ENCODE measurements around the gene PRRX2.
A peak's percentile ranks its signal among the peaks of the same experiment; 100 is the strongest.

The PRRX2 gene

DNA sequence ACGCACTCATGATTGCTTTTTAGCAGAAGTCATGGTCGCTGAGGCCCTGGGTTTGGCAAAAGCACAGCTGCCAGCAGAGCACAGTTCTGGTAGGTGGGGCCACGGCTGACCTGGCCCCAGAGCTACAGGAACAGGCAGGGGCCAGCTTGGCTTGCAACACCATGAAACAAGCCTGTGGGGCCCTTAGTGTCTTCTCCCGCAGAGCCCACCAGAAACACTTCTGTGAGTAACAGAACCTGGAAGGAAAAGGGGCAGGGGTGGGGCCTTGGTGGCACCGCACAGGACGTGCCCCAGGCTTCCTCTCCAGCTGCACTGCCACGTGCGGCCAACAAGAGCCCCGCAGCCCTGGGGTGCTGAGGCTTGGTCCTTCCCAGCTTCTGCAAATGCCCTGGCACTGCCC lies 28.3 kb upstream of the PRRX2 start:
- DNase-seq: no peak

DNA sequence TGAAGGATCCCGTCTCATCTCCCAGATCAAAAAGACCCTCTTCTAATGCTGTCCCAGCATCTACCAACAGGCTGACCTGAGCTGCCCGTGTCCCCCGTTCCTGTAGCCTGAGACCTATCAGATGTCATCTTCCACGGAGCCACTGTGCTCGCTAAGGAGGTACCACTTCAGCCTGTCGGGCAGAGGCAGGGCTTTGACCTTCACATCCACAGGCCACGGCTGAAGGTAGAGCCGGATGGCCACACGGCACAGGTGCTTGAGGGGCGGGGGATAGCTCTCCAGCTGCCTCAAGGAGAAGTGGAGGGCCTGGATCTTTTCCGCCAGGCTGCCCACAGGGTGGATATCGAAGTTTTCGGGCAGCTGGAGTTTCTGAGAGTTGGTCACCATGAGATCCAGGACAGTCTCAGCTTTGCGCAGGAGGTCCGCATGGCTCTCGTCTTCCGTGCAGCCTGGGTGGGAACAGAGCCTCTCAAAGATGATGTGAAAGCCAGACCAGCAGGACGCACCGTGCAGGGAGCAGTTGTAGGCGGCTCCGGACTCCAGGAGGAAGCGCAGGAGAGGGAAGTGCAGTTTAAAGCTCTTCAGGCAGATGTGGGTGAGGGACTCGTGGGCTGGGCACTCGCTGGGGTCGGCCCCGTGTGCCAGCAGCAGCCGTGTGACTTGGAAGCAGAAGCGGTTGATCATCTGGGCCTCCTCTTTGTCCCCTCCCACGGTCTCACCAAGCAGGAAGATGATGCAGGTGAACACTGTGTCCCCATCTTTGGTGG lies 27.6 kb upstream of the PRRX2 start:
- no peak for DNase-seq

DNA sequence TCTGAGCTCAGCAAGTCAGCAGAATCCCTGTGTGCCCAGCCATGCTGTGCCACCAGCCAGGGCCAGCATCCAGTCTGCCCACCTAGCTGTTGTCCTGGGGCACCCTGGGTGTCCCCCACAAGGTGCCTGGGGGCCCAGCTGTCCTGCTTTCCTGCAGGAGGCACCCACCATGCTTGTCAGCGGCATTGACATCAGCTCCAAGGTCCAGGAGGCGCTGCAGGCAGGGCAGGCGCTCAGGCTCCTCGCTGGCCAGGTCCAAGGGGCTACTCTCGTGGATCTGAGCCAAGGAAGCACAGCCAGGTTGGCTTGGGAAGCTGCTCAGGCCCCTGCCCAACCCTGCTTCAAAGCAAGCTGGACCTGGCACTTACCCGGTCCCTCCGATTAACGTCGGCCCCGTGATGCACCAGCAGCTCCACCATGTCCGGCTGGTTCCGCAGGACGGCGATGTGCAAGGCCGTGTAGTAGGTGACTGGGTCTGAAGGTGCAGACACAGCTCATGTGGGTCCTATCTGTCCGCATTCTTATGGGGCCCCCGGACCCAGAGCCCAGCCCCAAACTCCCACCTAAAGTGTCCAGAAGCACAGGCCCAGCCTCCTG lies 26.3 kb upstream of the PRRX2 start:
- DNase-seq: no peak

DNA sequence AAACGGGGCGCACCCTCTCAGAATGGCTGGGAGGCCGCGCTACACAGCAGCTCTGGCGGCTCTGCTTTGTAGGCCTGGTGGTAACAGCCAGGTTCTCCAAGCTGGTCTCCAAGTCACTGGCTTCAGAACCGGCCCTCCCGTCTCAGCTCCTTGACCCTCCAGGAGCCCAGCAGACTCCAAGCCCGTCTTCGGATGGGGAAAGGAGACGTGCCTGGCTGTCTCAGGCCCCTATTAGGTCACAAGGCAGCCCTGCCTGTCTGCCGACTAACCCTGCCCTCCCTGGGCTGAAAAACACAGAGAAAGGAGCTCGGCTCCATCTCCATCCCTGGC lies 25.7 kb upstream of the PRRX2 start:
- no peak for DNase-seq

DNA sequence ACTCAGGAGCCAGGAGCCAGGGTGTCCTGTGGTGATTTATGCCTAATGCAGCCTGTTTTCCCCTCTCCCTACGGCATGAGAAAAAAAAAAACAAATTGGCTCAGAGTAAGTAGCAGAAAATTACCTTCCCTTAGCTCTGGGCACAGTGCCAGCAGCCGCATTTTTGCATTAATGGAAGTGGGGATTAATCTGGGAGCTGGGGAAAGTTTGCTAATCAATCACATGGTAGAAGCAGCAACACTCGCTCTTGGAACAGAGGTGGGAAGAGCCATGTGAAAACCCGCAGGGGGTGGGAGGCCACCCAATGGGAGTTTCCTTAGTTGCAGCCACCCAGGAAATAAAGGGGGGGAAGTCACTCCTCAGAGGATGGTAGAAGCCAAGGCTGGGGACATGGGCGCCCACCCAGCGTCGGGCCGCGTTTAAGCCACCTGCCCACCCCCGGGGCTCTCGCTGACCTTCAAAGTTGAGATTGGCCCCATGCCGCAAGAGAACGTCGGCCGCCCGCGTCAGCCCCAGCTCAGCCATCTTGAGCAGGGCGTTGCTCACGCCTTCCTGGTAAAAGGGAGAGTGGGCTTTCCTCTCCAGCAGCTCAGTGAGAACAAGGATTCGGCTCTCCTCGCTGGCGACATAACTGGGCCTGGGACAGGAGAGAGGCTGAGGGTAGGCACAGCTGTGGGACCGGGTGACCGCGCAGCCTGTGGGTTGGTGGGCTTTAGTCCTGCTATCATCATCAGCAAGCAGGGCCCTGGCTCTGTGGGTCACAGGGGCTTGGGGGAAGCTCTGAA lies 25.2 kb upstream of the PRRX2 start:
- no peak for DNase-seq

GRCh38 chr9:129640871-129641749 lies 24.3 kb upstream of the PRRX2 start:
- DNase-seq: no peak

GRCh38 chr9:129641750-129642585 lies 23.5 kb upstream of the PRRX2 start, which contains the start of gene ASB6:
ASB6 (minus strand) TSS chr9:129642151; CDS start chr9:129641999, 152 bp downstream.
- DNase-seq: peak; percentile 87

DNA sequence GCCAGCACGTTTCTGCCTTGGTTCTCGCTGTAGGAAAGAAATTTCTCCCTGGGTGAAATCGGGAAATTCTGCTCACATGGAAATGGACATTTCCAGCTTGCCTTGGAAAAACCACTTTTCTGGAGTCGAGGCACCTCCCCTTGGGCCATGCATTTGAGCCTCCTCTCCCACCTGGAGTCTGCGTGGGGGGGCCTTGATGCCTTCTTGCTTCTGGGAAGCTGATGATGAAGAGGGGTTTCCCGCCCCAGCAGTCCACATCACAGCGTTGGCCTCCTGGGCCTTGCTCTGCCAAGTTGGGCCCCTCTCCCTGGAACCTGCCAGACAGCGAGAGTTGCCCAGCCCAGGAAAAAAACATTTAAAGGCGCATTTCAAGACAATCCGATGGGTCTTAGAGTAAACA lies 21.7 kb upstream of the PRRX2 start:
- DNase-seq: no peak

DNA sequence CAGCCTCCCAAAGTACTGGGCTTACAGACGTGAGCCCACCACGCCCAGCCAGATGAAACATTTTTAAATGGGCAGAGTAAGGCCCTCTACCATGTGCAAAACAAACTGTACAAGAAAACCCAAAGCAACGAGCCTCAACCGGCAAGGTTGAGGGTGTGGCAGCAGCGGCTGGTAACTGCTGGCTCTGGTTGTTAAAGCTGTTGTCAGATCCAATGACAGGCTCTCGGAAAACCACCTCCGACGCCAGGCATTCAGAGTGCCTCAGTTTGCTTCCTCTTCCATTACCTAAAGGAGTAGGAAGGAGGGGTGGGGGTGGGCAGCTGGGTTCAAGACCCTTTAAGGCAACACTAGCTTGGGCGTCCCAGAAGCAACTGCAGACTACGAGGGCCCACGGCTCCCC lies 21.1 kb upstream of the PRRX2 start:
- DNase-seq: no peak

DNA sequence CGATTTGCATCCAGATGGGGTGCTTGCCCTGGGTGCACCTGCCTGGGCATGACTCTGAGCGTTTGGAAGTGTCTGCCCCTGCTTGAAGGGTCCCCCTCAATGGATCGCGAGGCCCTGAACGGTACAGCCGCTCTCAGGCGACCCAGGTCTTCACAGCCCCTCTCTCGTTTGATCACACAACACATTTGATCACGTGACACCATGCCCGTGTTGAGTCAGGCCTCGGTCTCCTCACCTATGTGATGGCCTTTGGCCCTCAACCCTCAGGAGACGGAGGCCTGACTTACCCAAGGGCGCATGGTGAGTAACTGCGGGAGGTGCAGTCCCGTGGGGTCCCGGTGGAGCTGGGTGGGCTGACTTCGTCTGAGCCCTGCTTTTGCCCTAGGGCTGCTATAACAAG lies 20.5 kb upstream of the PRRX2 start:
- DNase-seq: no peak

DNA sequence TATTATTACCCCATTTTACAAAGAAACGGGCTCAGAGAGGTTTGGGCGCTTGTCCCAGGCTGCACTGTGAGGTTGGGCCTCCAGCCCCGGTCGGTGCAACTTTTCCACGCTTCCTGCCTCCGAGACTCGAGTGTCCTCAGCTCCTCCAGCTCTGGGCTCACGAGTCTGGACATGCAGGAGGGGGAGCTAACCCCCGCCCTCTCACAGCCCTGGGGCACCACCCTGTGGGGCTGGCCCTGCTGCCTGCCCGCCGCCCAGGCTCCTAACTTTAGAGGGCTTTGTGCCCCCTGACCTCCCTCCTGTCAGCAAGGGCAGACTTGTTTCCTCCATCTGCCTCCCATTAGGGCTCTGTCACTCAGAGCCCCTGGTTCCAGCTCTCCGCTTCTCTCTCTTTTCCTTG lies 19.2 kb upstream of the PRRX2 start:
- DNase-seq: no peak

DNA sequence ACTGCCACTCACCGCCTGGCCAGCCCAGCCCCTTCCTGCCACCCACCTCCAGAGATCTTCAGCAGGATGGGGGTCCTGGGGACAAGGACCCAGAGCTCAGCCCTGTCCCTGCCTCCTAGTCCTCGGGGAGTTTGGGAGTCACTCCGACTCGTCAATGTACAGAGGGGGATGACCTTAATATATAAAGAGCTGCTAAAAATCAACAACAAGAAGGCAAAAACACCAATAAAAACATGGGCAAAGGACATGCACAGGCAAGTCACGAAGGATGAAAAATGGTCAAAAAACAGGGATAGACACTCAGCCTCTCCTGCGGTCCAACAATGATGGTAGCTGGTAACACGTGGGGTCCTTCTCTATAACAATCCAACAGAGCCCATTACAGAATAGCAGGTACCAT lies 18.8 kb upstream of the PRRX2 start:
- no peak for DNase-seq

DNA sequence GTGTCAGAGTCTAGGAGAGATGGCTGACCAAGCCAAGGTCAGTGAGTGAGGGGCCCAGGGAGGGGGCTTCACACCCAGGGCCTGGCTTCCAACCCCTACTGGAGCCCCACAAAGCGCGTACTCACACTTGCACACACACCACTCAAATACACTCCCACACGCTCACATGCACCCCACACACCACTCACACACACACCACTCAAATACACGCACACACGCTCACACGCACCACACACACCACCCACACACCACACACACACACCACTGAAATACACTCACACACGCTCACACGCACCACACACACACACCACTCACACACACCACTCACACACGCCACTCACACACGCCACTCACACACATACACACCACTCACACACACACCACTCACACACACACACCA lies 17.8 kb upstream of the PRRX2 start:
- no peak for DNase-seq

DNA sequence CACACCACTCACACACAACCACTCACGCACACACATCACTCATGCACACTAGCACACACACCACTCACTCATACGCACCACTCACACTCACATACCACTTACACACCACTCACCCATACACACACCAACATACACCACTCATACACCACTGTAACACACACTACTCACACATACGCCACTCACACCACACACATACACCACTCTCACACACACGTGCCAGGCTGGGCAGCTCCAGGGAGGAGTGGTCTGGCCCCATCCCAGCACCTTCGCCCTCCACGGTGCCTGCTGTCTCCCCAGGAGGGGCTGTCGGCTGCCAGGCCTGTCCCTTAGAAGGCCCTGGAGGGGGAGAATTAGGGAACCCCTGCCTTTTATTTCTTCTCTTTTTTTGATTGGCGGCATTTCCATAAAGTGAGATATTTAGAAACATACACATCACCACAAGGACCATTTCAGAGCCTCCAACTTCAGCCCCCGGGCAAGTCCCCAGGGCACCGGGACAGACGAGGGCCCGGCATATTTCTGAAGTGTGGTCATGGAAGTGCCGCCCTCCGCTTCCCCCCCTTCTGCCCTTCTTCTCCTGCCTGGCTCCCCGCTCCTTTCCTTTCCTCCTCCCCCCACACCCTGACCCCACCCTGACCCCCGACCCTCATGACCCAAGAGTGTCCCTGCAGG lies 17.2 kb upstream of the PRRX2 start:
- DNase-seq: no peak

GRCh38 chr9:129648764-129649115 lies 16.7 kb upstream of the PRRX2 start:
- DNase-seq: no peak

DNA sequence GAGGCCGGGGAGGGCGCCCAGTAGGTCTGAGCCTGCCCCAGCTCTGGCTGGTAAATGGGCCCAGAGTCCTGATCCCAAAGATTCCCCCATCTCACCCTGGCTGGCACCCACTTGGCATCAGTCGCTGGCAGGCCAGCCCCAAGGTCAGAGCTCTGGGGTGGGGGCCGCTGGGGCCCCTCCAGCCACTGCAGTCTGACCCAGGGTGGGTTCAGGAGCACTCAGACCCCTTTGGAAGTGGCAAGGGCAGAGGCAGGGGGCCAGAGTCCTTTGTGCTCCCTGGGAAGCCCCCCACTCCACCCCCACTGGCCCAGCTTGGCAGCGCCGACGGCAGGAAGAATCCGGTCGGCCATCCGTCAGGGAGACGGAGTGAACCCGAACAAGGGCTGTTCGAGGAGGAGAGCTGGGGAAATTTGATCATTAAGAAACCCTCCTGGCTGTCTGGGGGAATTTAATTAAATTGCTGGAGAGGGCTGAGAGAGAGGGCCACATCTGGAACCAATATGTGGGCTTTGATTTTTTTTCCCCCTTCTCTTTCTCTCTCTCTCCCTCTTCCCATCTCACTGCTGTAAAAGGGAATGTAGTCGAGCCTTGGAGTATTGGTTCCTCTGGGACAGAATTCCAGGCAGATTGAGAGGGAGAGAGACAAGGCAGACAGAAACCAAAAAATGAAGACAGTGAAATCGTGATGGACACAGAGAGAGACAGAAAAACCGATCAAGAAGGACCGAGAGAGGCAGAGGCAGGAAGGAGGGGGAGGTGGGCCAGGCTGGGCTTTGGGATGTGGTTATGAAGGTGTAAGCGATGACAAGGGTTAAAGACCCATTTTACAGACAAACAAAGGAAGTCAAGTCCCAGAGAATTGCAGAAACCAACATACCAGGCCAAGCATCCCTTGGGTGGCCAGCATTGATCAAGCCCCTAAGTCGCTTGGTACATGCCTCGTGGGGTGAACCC lies 15.4 kb upstream of the PRRX2 start:
- no peak for DNase-seq

- DNase-seq: no peak
Measured at GRCh38 chr9:129650680-129651235, 14.7 kb upstream of the PRRX2 start.

GRCh38 chr9:129653823-129654553 lies 11.5 kb upstream of the PRRX2 start:
- DNase-seq: no peak

DNA sequence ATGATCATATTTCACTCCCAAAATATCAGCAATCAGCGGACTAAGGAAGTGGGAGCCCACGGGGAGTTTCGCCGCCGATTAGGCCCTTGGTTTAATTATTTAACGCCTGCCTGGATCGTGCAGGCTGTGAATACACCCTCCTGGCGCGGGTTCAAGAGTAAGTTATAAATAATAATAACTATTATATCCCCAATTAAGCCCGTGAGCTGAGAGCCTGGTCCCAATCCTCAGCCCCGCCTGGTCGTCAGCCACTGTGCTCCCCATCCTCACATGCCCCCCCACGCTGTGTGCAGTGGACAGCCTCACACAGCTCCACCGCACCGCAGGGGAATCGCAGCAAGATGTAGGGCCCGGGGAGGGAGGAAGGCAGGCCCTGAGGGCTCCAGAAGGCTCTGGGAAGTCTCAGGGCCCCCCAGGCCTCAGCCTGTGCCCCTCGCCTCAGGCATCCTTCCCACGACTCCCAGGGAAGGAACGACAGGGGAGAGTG lies 10.8 kb upstream of the PRRX2 start:
- no peak for DNase-seq
